Measurements from ENCODE around the gene ARHGAP24. TPM values are rescaled to one million over a fixed set of nuclear protein-coding genes. Genes with fewer than 3 reads are reported as not detected.

ARHGAP24 gene
- total RNA-seq, 4 donors from 2014 or later, result 41.6 to 71.2 (median 62.0) TPM

DNA sequence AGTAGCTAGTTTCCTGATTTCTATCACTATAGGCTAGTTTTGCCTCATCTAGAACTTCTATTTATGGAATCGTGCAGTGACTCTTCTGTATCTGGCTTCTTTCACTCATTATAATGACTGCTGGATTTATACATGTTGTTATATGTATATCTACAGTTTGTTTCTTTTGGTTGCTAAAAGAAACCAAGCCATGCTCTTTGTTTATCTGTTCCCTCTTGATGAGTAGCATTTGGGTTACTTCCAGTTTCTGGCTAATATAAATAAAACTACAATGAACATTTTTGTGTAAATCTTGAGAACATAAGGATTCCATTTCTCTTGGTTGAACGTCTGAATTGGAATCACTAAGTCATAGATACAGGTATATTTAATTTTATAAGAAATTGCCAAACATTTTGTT is 73.9 kb downstream of the ARHGAP24 start:
- Histone ChIP-seq H3K36me3 (no peaks in the 10 kb centered on the region), H3K4me3 (no peak overlapping the region), H3K27me3 (no peaks in the 10 kb centered on the region), H3K4me1 (peaks cover 0 to 2% (median 0%) of the 10 kb centered on the region in 4 donors), H3K27ac (no peak overlapping the region), H3K9me3 (peaks cover 0 to 17% (median 2%) of the 10 kb centered on the region in 4 donors)
- TF ChIP-seq EP300 (IDR thresholded peaks at IDR 0.05), result no peak
- no peak for TF ChIP-seq POLR2A (IDR thresholded peaks at IDR 0.05)
- TF ChIP-seq, protein P1, sequence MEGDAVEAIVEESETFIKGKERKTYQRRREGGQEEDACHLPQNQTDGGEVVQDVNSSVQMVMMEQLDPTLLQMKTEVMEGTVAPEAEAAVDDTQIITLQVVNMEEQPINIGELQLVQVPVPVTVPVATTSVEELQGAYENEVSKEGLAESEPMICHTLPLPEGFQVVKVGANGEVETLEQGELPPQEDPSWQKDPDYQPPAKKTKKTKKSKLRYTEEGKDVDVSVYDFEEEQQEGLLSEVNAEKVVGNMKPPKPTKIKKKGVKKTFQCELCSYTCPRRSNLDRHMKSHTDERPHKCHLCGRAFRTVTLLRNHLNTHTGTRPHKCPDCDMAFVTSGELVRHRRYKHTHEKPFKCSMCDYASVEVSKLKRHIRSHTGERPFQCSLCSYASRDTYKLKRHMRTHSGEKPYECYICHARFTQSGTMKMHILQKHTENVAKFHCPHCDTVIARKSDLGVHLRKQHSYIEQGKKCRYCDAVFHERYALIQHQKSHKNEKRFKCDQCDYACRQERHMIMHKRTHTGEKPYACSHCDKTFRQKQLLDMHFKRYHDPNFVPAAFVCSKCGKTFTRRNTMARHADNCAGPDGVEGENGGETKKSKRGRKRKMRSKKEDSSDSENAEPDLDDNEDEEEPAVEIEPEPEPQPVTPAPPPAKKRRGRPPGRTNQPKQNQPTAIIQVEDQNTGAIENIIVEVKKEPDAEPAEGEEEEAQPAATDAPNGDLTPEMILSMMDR (IDR thresholded peaks at IDR 0.05), result no peak
- WGBS, 2 donors, result 61 to 64% methylated on average over 2 of the region's 2 CpGs
- DNase-seq (ENCODE audit: low spot score in 2 of 2), result no peak

- Histone ChIP-seq H3K27me3 (no peaks in the 10 kb centered on the region), H3K27ac (no peak overlapping the region), H3K4me1 (peaks cover 0 to 12% (median 3%) of the 10 kb centered on the region in 4 donors), H3K9me3 (peaks cover 0 to 24% (median 2%) of the 10 kb centered on the region in 4 donors), H3K4me3 (no peak overlapping the region), H3K36me3 (no peaks in the 10 kb centered on the region)
- WGBS, 2 donors, result 80 to 91% methylated on average over 1 of the region's 1 CpG
- DNase-seq (ENCODE audit: low spot score in 2 of 2), result no peak
- TF ChIP-seq, protein P1 (IDR thresholded peaks at IDR 0.05), result no peak
- TF ChIP-seq POLR2A (IDR thresholded peaks at IDR 0.05), result no peak
- TF ChIP-seq EP300 (IDR thresholded peaks at IDR 0.05), result no peak
These were observed 80.3 kb downstream of the ARHGAP24 start for GRCh38 chr4:85555206-85555605.

- Histone ChIP-seq H3K4me3 (no peak overlapping the region), H3K27me3 (no peaks in the 10 kb centered on the region), H3K9me3 (peaks cover 0 to 24% (median 2%) of the 10 kb centered on the region in 4 donors), H3K36me3 (no peaks in the 10 kb centered on the region), H3K4me1 (peaks cover 0 to 12% (median 3%) of the 10 kb centered on the region in 4 donors), H3K27ac (peak overlapping the region in 1 of 4 donors; percentile 52)
- TF ChIP-seq, protein P1 (IDR thresholded peaks at IDR 0.05), result no peak
- TF ChIP-seq POLR2A (IDR thresholded peaks at IDR 0.05), result no peak
- TF ChIP-seq EP300 (IDR thresholded peaks at IDR 0.05), result no peak
- no peak for DNase-seq (ENCODE audit: low spot score in 2 of 2)
- 88% methylated on average over 4 of the region's 4 CpGs for WGBS, 2 donors
These were observed 81.3 kb downstream of the ARHGAP24 start for GRCh38 chr4:85556283-85556682.

GRCh38 chr4:85557016-85557901 is 82.3 kb downstream of the ARHGAP24 start:
- TF ChIP-seq, protein P1 (IDR thresholded peaks at IDR 0.05), result no peak
- TF ChIP-seq EP300 (IDR thresholded peaks at IDR 0.05) (no peak), POLR2A (IDR thresholded peaks at IDR 0.05) (no peak)
- no peak for DNase-seq (ENCODE audit: low spot score in 2 of 2)
- Histone ChIP-seq H3K4me1 (peaks cover 0 to 12% (median 3%) of the 10 kb centered on the region in 4 donors), H3K27ac (no peak overlapping the region), H3K27me3 (no peaks in the 10 kb centered on the region), H3K36me3 (no peaks in the 10 kb centered on the region), H3K9me3 (peaks cover 0 to 19% (median under 1%) of the 10 kb centered on the region in 4 donors), H3K4me3 (no peak overlapping the region)
- 73 to 76% methylated on average over 6 of the region's 6 CpGs for WGBS, 2 donors
